Neural crest cell (in vitro differentiated cells): Measurements from ENCODE around the gene ARMC8. TPM values are rescaled to one million over a fixed set of nuclear protein-coding genes. Genes with fewer than 3 reads are reported as not detected.

Experiments
- DNase-seq: peaks from one replicate; pipeline ENCODE4 v3.0.0; 2021; ENCODE audit warnings: low read depth, mixed read lengths, low spot score
- H3K27ac Mint-ChIP-seq: one replicate; pipeline ENCODE4 v1.8.0; 2021; ENCODE audit warnings: mild to moderate bottlenecking, mixed read lengths; ENCODE audit not compliant: unreplicated experiment
- H3K27me3 Mint-ChIP-seq: 2 replicates; pipeline ENCODE4 v1.8.0; 2021; ENCODE audit warnings: low read depth, mild to moderate bottlenecking, mixed read lengths
- H3K36me3 Mint-ChIP-seq: 2 replicates; pipeline ENCODE4 v1.8.0; 2021; ENCODE audit warnings: low read depth, mild to moderate bottlenecking, mixed read lengths
- H3K4me1 Mint-ChIP-seq: 2 replicates; pipeline ENCODE4 v1.8.0; 2021; ENCODE audit warnings: mixed read lengths
- H3K4me3 Mint-ChIP-seq: one replicate; pipeline ENCODE4 v1.8.0; 2021; ENCODE audit warnings: mild to moderate bottlenecking, mixed read lengths
- H3K9me3 Mint-ChIP-seq: 2 replicates; pipeline ENCODE4 v1.8.0; 2021; ENCODE audit warnings: mixed read lengths
- total RNA-seq: library from RNA; stranded (reverse); gene quantifications from 2 replicates; pipeline ENCODE4 v1.2.1, GENCODE V29; 2021
- TF ChIP-seq, protein P1 (sequence below): fragments of 200-600 bp; sonication (generic); conservative IDR thresholded peaks from 2 replicates; pipeline ENCODE4 v1.5.0; 2021; ENCODE audit warnings: antibody characterized with exemption, mild to moderate bottlenecking

ARMC8 gene
- total RNA-seq, 1 donor from 2014 or later, result 40.0 TPM

- H3K9me3 Mint-ChIP-seq, result no peaks in the 10 kb centered on the region
- TF ChIP-seq, protein P1, sequence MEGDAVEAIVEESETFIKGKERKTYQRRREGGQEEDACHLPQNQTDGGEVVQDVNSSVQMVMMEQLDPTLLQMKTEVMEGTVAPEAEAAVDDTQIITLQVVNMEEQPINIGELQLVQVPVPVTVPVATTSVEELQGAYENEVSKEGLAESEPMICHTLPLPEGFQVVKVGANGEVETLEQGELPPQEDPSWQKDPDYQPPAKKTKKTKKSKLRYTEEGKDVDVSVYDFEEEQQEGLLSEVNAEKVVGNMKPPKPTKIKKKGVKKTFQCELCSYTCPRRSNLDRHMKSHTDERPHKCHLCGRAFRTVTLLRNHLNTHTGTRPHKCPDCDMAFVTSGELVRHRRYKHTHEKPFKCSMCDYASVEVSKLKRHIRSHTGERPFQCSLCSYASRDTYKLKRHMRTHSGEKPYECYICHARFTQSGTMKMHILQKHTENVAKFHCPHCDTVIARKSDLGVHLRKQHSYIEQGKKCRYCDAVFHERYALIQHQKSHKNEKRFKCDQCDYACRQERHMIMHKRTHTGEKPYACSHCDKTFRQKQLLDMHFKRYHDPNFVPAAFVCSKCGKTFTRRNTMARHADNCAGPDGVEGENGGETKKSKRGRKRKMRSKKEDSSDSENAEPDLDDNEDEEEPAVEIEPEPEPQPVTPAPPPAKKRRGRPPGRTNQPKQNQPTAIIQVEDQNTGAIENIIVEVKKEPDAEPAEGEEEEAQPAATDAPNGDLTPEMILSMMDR, result no peak
- no peak overlapping the region for H3K27ac Mint-ChIP-seq
- DNase-seq, result no peak
- no peaks in the 10 kb centered on the region for H3K4me1 Mint-ChIP-seq
- peaks cover 13% of the 10 kb centered on the region for H3K36me3 Mint-ChIP-seq
- no peaks in the 10 kb centered on the region for H3K27me3 Mint-ChIP-seq
- no peak overlapping the region for H3K4me3 Mint-ChIP-seq
Observed at GRCh38 chr3:138297876-138298275, 110.8 kb downstream of the ARMC8 start.

DNA sequence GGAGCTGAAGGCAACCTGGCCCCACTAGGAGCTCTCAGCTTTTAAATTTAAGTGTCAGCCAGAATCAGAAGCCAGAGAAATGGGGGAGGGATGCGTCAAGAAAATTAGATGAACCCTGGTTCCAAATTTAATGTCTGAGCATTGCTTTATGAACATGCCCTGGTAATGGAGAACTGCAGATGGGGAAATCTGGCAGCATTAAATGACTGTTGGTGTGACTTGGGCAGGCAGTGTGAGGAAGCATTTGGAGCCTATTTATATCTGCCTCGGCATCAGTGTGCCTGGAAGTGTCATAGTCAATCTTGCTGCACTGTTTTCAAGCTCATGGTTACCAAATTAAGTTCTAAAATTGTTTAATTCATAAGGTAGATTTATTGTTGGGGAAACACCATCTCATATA, 113.5 kb downstream of the ARMC8 start:
- Mint-ChIP-seq H3K4me3 (no peak overlapping the region), H3K27me3 (no peaks in the 10 kb centered on the region)

GRCh38 chr3:138303474-138303873, 116.4 kb downstream of the ARMC8 start:
- Mint-ChIP-seq H3K36me3 (peaks cover 21% of the 10 kb centered on the region), H3K4me1 (no peaks in the 10 kb centered on the region), H3K27me3 (no peaks in the 10 kb centered on the region), H3K27ac (no peak overlapping the region), H3K9me3 (peaks cover 11% of the 10 kb centered on the region), H3K4me3 (no peak overlapping the region)
- DNase-seq, result no peak
- TF ChIP-seq, protein P1, result no peak

More for the DNA sequence above, 113.5 kb downstream of the ARMC8 start:
- H3K36me3 Mint-ChIP-seq, result peaks cover 11% of the 10 kb centered on the region
- no peak overlapping the region for H3K27ac Mint-ChIP-seq
- H3K9me3 Mint-ChIP-seq, result no peaks in the 10 kb centered on the region
- no peaks in the 10 kb centered on the region for H3K4me1 Mint-ChIP-seq
- DNase-seq, result no peak
- TF ChIP-seq, protein P1, result no peak

GRCh38 chr3:138307899-138308298, 120.8 kb downstream of the ARMC8 start:
- Mint-ChIP-seq H3K27ac (no peak overlapping the region), H3K4me3 (no peak overlapping the region), H3K27me3 (peaks cover 31% of the 10 kb centered on the region), H3K4me1 (no peaks in the 10 kb centered on the region), H3K9me3 (peaks cover 17% of the 10 kb centered on the region), H3K36me3 (peaks cover 15% of the 10 kb centered on the region)
- DNase-seq, result no peak
- TF ChIP-seq, protein P1, result no peak

- H3K27ac Mint-ChIP-seq, result no peak overlapping the region
- H3K4me1 Mint-ChIP-seq, result no peaks in the 10 kb centered on the region
- H3K9me3 Mint-ChIP-seq, result peaks cover 17% of the 10 kb centered on the region
- TF ChIP-seq, protein P1, result no peak
- no peak overlapping the region for H3K4me3 Mint-ChIP-seq
- peaks cover 39% of the 10 kb centered on the region for H3K27me3 Mint-ChIP-seq
- H3K36me3 Mint-ChIP-seq, result peaks cover 15% of the 10 kb centered on the region
- DNase-seq, result no peak
Observed at GRCh38 chr3:138308783-138309182, 121.7 kb downstream of the ARMC8 start.

GRCh38 chr3:138310494-138310893, 123.4 kb downstream of the ARMC8 start:
- no peaks in the 10 kb centered on the region for H3K4me1 Mint-ChIP-seq
- no peak overlapping the region for H3K4me3 Mint-ChIP-seq
- H3K27me3 Mint-ChIP-seq, result peaks cover 43% of the 10 kb centered on the region
- TF ChIP-seq, protein P1, result no peak
- H3K27ac Mint-ChIP-seq, result no peak overlapping the region
- peaks cover 17% of the 10 kb centered on the region for H3K9me3 Mint-ChIP-seq
- H3K36me3 Mint-ChIP-seq, result peaks cover 13% of the 10 kb centered on the region
- DNase-seq, result no peak
